Osteocyte (in vitro differentiated cells): Measurements from ENCODE around the gene PRODH. TPM values are rescaled to one million over a fixed set of nuclear protein-coding genes. Genes with fewer than 3 reads are reported as not detected.
"Not testable (repeated sequence)": the region's sequence is repeated elsewhere in the genome, so short reads cannot be mapped to it uniquely, and the experiment has no call there.

ENCODE experiments used
- DNase-seq: peaks from one replicate; pipeline ENCODE4 v3.0.0; 2021; ENCODE audit warnings: mixed read lengths; ENCODE audit not compliant: unreplicated experiment; ENCODE audit errors: extremely low spot score
- H3K27ac Mint-ChIP-seq: one replicate; pipeline ENCODE4 v1.8.0; 2021; ENCODE audit warnings: mild to moderate bottlenecking, mixed read lengths; ENCODE audit not compliant: unreplicated experiment
- H3K27me3 Mint-ChIP-seq: one replicate; pipeline ENCODE4 v1.8.0; 2021; ENCODE audit warnings: mixed read lengths; ENCODE audit not compliant: unreplicated experiment
- H3K36me3 Mint-ChIP-seq: one replicate; pipeline ENCODE4 v1.8.0; 2021; ENCODE audit warnings: mixed read lengths; ENCODE audit not compliant: unreplicated experiment
- H3K4me1 Mint-ChIP-seq: one replicate; pipeline ENCODE4 v1.8.0; 2021; ENCODE audit warnings: mixed read lengths; ENCODE audit not compliant: unreplicated experiment
- H3K4me3 Mint-ChIP-seq: one replicate; pipeline ENCODE4 v1.8.0; 2021; ENCODE audit warnings: mild to moderate bottlenecking, moderate library complexity, mixed read lengths; ENCODE audit not compliant: unreplicated experiment
- H3K9me3 Mint-ChIP-seq: one replicate; pipeline ENCODE4 v1.8.0; 2021; ENCODE audit warnings: mixed read lengths; ENCODE audit not compliant: unreplicated experiment
- total RNA-seq: library from RNA; stranded (reverse); gene quantifications from 2 replicates; pipeline ENCODE4 v1.2.1, GENCODE V29; 2021
- TF ChIP-seq, protein P1 (sequence below): fragments of 200-600 bp; sonication (generic); IDR thresholded peaks from 2 replicates; pipeline ENCODE4 v1.5.0; 2021; ENCODE audit warnings: antibody characterized with exemption, mild to moderate bottlenecking, moderate library complexity

Gene PRODH
- total RNA-seq, 1 donor from 2014 or later: 12.0 TPM

DNA sequence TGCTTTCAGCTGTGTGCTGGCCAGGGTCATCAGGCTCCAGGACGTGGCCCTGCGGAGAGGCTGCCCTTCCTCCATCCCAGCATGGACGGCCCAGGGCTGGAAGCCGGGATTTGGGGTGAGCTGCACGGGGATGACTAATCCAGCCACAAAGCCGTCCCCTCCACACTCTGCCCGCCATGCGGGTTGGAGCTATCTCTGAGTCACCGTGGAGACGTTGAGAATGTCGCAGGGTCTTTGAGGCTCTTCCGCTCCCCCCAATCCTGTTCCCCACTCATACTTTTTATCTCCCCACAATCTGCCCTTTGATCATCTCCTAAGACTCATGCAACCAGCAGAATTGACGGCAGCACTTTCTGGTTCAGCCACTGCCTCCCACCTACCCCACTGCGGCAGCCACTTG is 22.6 kb upstream of the PRODH start:
- not testable (repeated sequence) for H3K36me3 Mint-ChIP-seq, H3K27ac Mint-ChIP-seq

DNA sequence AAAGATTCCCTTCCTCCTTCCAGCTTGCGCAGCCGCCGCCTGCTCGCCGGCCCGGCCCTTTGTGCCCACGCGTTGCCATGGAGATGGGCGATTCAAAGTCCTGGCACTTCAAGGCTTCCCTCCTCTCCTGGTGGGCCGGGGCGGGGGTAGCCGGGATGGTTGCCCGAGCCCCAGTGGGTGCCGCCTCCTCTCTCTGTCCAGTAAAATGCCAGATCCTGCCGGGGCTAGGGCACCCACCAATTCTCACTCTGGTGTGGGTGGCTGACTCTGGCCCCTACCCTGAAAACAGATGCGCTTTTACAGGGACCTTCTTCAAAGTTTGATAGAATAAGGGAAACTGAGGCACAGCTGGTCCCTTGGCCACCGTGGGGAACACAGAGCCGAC is 22.2 kb upstream of the PRODH start:
- not testable (repeated sequence) for H3K4me1 Mint-ChIP-seq, H3K4me3 Mint-ChIP-seq, H3K36me3 Mint-ChIP-seq, DNase-seq, H3K27me3 Mint-ChIP-seq, H3K9me3 Mint-ChIP-seq, H3K27ac Mint-ChIP-seq

More for the DNA sequence above, 22.6 kb upstream of the PRODH start:
- not testable (repeated sequence) for H3K4me3 Mint-ChIP-seq, H3K27me3 Mint-ChIP-seq, DNase-seq, H3K4me1 Mint-ChIP-seq, H3K9me3 Mint-ChIP-seq

DNA sequence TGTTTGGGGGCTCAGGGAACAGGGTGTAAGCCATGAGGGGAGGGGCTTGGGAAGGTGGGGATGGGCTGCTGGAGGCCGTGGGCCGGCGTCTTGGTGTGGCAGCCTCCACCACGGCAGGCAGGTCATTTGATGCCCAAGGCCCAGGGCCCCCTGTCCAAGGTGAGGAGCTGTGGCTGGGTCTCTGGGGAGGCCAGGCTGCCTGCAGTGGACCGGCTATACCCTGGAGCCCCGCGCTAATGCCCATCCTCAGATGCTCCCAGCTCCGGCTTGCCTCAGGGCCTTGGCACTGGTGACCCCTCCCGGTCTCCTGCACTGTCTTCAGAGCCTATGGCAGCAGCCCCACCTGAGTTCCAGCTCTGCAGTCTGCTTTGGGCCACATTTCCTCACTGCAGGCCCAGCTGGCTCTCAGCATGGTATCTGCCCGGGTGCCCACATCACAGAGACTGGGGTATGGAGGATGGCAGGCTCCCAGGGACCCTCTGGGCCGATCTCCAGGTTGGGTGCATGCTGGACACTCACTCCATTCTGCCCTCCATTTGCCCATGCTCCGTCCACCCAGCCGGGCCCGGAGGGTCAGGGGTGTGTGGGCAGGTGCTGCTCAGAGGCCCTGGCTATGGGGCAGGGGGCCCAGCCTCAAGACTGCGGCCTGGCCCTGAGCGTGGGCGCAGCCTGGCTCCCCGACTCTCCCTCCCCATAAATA is 21.7 kb upstream of the PRODH start:
- H3K4me1 Mint-ChIP-seq, H3K36me3 Mint-ChIP-seq, H3K27me3 Mint-ChIP-seq, H3K27ac Mint-ChIP-seq, H3K9me3 Mint-ChIP-seq, DNase-seq, H3K4me3 Mint-ChIP-seq: not testable (repeated sequence)

DNA sequence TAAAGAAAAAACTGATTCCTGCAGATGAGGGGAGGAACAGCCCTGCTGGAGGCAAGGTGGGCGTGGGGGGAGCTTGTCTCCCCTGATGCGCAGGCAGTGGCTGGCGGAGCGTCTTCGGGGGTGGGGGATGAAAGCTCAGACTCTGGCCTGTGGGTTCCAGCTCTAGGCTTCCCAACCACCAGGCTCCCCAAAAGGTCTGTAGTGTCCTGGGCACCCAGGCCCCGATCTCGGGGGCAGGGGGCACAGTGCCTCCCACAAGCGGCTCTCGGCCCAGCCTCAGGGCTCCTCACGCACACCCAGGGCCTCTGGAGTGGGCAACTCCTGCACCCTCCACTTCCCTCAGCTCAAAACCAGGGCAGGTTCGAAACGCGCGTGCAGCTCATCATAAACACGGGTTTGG is 20.9 kb upstream of the PRODH start:
- H3K4me3 Mint-ChIP-seq, H3K9me3 Mint-ChIP-seq, H3K27ac Mint-ChIP-seq, H3K27me3 Mint-ChIP-seq, H3K4me1 Mint-ChIP-seq, DNase-seq, H3K36me3 Mint-ChIP-seq: not testable (repeated sequence)

DNA sequence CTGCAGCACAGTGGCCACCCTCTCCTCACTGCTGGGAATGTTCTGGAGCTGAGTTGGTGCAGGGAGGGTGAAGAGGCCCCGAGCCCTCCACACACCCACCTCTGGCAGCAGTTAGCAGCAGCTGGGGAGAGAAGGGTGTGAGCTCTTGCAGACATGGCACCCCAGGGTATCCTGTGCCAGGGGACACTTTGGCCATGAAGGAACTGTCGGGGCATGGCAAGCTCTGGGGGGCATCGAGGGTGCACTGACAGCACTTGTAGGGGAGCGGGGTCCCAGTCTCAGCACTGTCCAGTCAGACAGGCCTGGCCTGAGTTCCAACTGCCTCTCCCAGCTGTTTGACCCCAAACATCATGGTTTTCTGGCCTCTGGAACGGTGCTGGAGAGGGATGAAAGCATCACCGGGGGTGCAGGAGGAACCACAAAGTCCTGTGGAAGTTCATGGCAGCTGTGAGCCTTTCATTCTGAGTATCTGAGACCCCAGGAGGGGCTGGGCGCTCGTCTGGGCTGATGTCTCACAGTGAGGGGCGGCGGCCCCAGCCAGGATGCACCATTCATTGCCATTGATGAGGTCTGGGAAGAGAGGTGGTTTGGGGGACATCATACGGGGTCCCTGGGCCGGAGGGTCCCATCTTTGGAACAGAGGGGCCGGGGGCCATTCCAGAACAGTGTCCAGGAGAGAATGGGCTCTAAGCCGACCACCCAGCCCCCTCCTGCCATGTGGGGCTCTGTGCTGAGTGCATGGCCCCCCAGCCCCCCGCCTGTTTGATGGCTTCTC is 20.2 kb upstream of the PRODH start:
- H3K27me3 Mint-ChIP-seq, H3K4me3 Mint-ChIP-seq, H3K4me1 Mint-ChIP-seq, H3K27ac Mint-ChIP-seq, H3K9me3 Mint-ChIP-seq, DNase-seq, H3K36me3 Mint-ChIP-seq: not testable (repeated sequence)

DNA sequence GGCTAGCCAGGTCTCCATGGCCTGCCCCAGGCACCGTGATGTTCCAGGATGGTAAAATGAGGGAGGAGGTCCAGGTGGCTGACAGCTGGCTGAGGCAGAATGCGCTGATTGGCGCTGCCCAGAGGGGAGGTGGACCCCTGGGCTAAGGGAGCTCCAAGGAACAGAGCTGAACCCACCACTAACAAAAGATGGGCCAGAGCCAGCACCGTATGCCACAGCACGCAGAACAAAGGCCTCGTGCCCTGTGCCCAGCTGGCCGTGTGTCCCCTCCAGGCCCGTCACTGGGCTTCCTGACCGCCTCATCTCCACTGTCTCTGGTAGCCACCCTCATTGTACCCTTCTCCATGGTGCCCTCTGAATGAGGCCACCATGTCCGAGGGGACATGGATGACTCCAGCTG is 19.6 kb upstream of the PRODH start:
- no peak overlapping the region for H3K4me3 Mint-ChIP-seq
- H3K27me3 Mint-ChIP-seq: peaks cover 6% of the 10 kb centered on the region
- TF ChIP-seq, protein P1, sequence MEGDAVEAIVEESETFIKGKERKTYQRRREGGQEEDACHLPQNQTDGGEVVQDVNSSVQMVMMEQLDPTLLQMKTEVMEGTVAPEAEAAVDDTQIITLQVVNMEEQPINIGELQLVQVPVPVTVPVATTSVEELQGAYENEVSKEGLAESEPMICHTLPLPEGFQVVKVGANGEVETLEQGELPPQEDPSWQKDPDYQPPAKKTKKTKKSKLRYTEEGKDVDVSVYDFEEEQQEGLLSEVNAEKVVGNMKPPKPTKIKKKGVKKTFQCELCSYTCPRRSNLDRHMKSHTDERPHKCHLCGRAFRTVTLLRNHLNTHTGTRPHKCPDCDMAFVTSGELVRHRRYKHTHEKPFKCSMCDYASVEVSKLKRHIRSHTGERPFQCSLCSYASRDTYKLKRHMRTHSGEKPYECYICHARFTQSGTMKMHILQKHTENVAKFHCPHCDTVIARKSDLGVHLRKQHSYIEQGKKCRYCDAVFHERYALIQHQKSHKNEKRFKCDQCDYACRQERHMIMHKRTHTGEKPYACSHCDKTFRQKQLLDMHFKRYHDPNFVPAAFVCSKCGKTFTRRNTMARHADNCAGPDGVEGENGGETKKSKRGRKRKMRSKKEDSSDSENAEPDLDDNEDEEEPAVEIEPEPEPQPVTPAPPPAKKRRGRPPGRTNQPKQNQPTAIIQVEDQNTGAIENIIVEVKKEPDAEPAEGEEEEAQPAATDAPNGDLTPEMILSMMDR: no peak
- no peak overlapping the region for H3K27ac Mint-ChIP-seq
- H3K9me3 Mint-ChIP-seq: no peaks in the 10 kb centered on the region
- DNase-seq: no peak
- no peaks in the 10 kb centered on the region for H3K36me3 Mint-ChIP-seq
- H3K4me1 Mint-ChIP-seq: no peaks in the 10 kb centered on the region

DNA sequence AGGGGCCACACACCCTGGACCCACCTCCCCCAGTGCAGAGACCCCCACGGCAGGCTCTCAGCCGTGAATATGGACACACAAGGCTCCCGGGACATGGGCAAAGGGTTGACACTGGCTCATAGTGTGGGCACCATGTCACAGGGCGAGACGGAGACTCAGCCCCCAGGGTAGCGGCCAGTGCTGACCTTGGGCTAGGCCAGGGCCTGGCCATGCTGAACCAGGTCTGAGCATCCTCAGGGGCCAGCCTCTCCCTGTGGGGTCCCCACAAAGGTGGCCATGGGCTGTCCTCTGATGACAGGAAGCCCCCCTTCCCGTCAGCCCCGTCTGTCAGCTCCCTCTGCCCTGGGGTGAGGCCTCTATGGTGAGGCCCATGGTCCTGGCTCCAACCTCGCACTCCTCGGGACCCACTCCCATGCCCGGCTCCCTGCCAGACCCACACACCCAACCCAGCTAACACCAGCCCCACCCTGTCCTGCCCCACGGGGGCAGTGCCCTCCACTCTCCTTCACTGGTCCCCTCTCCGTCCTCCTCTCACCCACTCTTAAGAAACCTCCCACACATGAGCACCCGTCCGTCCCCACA is 19.0 kb upstream of the PRODH start:
- no peaks in the 10 kb centered on the region for H3K9me3 Mint-ChIP-seq
- H3K4me3 Mint-ChIP-seq: no peak overlapping the region
- no peak for DNase-seq
- TF ChIP-seq, protein P1: no peak
- no peaks in the 10 kb centered on the region for H3K36me3 Mint-ChIP-seq
- H3K4me1 Mint-ChIP-seq: no peaks in the 10 kb centered on the region
- no peak overlapping the region for H3K27ac Mint-ChIP-seq
- H3K27me3 Mint-ChIP-seq: peaks cover 10% of the 10 kb centered on the region
